GM12891 (cell line): ENCODE data around the gene RIMS4.
"Not testable (repeated sequence)": the region's sequence is repeated elsewhere in the genome, so short reads cannot be mapped to it uniquely, and the experiment has no call there.

ENCODE experiments used
- POLR2A ChIP-seq: IDR thresholded peaks from 2 replicates; pipeline ENCODE4 v1.6.1; 2011; ENCODE audit warnings: low read depth, low read length, control low read depth
- POU2F2 ChIP-seq: IDR thresholded peaks from 2 replicates; pipeline ENCODE4 v1.6.1; 2011; ENCODE audit warnings: low read depth, mild to moderate bottlenecking, control low read depth, low read length, moderate library complexity
- TAF1 ChIP-seq: IDR thresholded peaks from 2 replicates; pipeline ENCODE4 v1.6.1; 2011; ENCODE audit warnings: low read depth, low read length, control low read depth

DNA sequence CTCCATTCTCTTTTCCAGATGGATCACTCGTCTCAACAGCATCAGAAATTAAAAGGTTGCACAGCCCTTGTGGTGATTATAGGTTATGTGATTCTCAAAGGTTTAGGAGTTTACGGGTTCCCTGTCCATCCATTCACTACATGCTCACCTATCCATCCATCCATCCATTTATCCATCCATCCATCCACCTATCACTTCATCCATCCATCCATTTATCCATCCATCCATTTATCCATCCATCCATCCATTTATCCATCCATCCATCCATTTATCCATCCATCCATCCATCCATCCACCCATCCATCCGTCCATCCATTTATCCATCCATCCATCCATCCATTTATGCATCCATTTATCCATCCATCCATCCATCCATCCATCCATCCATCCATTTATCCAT, 46.5 kb downstream of the RIMS4 start:
- TF ChIP-seq TAF1, POU2F2, POLR2A: not testable (repeated sequence)
